ENCODE measurements around the gene ADARB2. TPM values are rescaled to one million over a fixed set of nuclear protein-coding genes. Genes with fewer than 3 reads are reported as not detected.

ADARB2 gene
- total and polyA plus RNA-seq, 2 experiments from 2014 or later = 2.0 to 5.0 TPM

- TF ChIP-seq CTCF (conservative IDR thresholded peaks at IDR 0.05; ENCODE audit: low read depth in 2 of 2) (no peak), REST (IDR thresholded peaks at IDR 0.05; ENCODE audit: unreplicated experiment) (no peak), EZH2phosphoT487 (IDR thresholded peaks at IDR 0.05; ENCODE audit: unreplicated experiment) (no peak), STAT1 (IDR thresholded peaks at IDR 0.05; ENCODE audit: unreplicated experiment) (no peak), ZNF331 (CRISPR knock-in tag; IDR thresholded peaks at IDR 0.05; ENCODE audit: low read depth) (no peak), POLR2AphosphoS5 (IDR thresholded peaks at IDR 0.05; ENCODE audit: low read depth) (no peak)
Measured at GRCh38 chr10:1422275-1422674, 315.1 kb downstream of the ADARB2 start (continued).

GRCh38 chr10:1420661-1421362 lies 316.5 kb downstream of the ADARB2 start:
- H3K79me2 ChIP-seq (replicated peaks; ENCODE audit: insufficient read depth) = no peaks in the 10 kb centered on the region
- no peak overlapping the region for H3K27ac ChIP-seq (ENCODE audit: low read depth)
- peaks cover 16% of the 10 kb centered on the region for H3K27me3 Mint-ChIP-seq (ENCODE audit: insufficient read depth, low read depth, poor library complexity)
- H3K4me2 ChIP-seq = peak overlapping the region; percentile 80
- ATAC-seq = peak; percentile 99
- no peaks in the 10 kb centered on the region for H4K20me1 ChIP-seq (replicated peaks; ENCODE audit: insufficient read depth)
- H3K9me3 Mint-ChIP-seq = no peaks in the 10 kb centered on the region
- no peaks in the 10 kb centered on the region for H3F3A ChIP-seq (replicated peaks; ENCODE audit: low read depth)
- 0 out of 2 replicates have a peak, but pooled peaks cover under 1% of the 10 kb centered on the region for H3K9me2 ChIP-seq (ENCODE audit: insufficient read depth)
- peaks cover 30% of the 10 kb centered on the region for H3K4me1 Mint-ChIP-seq
- peak overlapping the region; percentile 56 for H3K4me3 ChIP-seq
- H3K4me3 Mint-ChIP-seq = peak overlapping the region; percentile 86
- H2AFZ ChIP-seq = peak overlapping the region; percentile 30; the same call in 1 of the 2 replicates
- peak; percentile 94 for DNase-seq (ENCODE audit: low spot score)
- H3K36me3 ChIP-seq (ENCODE audit: insufficient read depth) = no peaks in the 10 kb centered on the region; the same call in 1 of the 2 replicates
- H3K27ac Mint-ChIP-seq = no peak overlapping the region
- H3K27me3 ChIP-seq (ENCODE audit: insufficient read depth) = peaks cover 8% of the 10 kb centered on the region
- TF ChIP-seq CREB1 (CRISPR knock-in tag; IDR thresholded peaks at IDR 0.05; ENCODE audit: low read depth) (0 out of 2 replicates have a peak, but pooled peaks have one; percentile 24), ZNF114 (CRISPR knock-in tag; IDR thresholded peaks at IDR 0.05) (no peak), CTCF (conservative IDR thresholded peaks at IDR 0.05; ENCODE audit: low read depth in 2 of 2) (peak; percentile 87 to 94)
- H3K36me3 Mint-ChIP-seq (ENCODE audit: low read depth) = no peaks in the 10 kb centered on the region
- peaks cover 11% of the 10 kb centered on the region; the same call in 1 of the 2 replicates for H3K4me1 ChIP-seq (ENCODE audit: insufficient read depth)
